Mesenchymal stem cell (in vitro differentiated cells and primary cell): Measurements from ENCODE around the gene ACTR8.

Experiments used
- DNase-seq: peaks from one replicate; pipeline ENCODE4 v3.0.0-alpha.2; 2013
- H2AFZ ChIP-seq: one replicate; pipeline ENCODE4 v1.6.1; 2013; ENCODE audit warnings: low read depth, mild to moderate bottlenecking, control low read depth, inconsistent platforms, low read length, moderate library complexity
- H2AK5ac ChIP-seq: 2 replicates; pipeline ENCODE4 v1.6.1; 2013; ENCODE audit warnings: low read length, moderate library complexity, mild to moderate bottlenecking, inconsistent platforms; ENCODE audit not compliant: severe bottlenecking
- H2BK120ac ChIP-seq: one replicate; pipeline ENCODE4 v1.6.1; 2013; ENCODE audit warnings: low read depth, mild to moderate bottlenecking, inconsistent platforms, low read length, moderate library complexity
- H2BK12ac ChIP-seq, 2 experiments: one replicate each; pipeline ENCODE4 v1.6.1; 2013; ENCODE audit warnings: inconsistent platforms in 2 of 2, low read length in 2 of 2, mild to moderate bottlenecking in 2 of 2, moderate library complexity in 2 of 2, control low read depth in 1 of 2
- H2BK15ac ChIP-seq: one replicate; pipeline ENCODE4 v1.6.1; 2013; ENCODE audit warnings: mild to moderate bottlenecking, low read depth, inconsistent platforms; ENCODE audit not compliant: poor library complexity, severe bottlenecking
- H2BK5ac ChIP-seq: 2 replicates; pipeline ENCODE4 v1.6.1; 2013; ENCODE audit warnings: low read depth, mild to moderate bottlenecking, low read length, control low read depth, inconsistent platforms; ENCODE audit not compliant: poor library complexity, severe bottlenecking
- H3K14ac ChIP-seq, 2 experiments: one replicate each; pipeline ENCODE4 v1.6.1; 2013; ENCODE audit warnings: inconsistent platforms in 2 of 2, low read length in 2 of 2, control low read depth in 1 of 2, mild to moderate bottlenecking in 1 of 2, moderate library complexity in 1 of 2
- H3K18ac ChIP-seq, 2 experiments: one replicate each; pipeline ENCODE4 v1.6.1; 2013; ENCODE audit warnings: inconsistent platforms in 2 of 2, low read length in 2 of 2, control low read depth in 1 of 2, low read depth in 1 of 2, mild to moderate bottlenecking in 1 of 2
- H3K23ac ChIP-seq, 2 experiments: one replicate each; pipeline ENCODE4 v1.6.1; 2013; ENCODE audit warnings: inconsistent platforms in 2 of 2, low read length in 2 of 2, mild to moderate bottlenecking in 2 of 2, moderate library complexity in 2 of 2, control low read depth in 1 of 2
- H3K27ac ChIP-seq: 2 replicates; pipeline ENCODE4 v1.5.1; 2013; ENCODE audit warnings: mild to moderate bottlenecking, moderate library complexity, low read length, control low read depth, inconsistent platforms; ENCODE audit not compliant: poor library complexity, severe bottlenecking
- H3K27me3 ChIP-seq, 2 experiments: 2 replicates each; pipeline versions ENCODE4 v1.6.1 to v1.7.0; 2013; ENCODE audit warnings: low read length in 2 of 2, mild to moderate bottlenecking in 2 of 2, moderate library complexity in 2 of 2, control low read depth in 1 of 2, inconsistent platforms in 1 of 2; ENCODE audit not compliant: control insufficient read depth in 1 of 2, insufficient read depth in 1 of 2
- H3K36me3 ChIP-seq, 2 experiments: 2 replicates each; pipeline versions ENCODE4 v1.6.1 to v1.7.0; 2013; ENCODE audit warnings: low read length in 2 of 2, control low read depth in 1 of 2, inconsistent platforms in 1 of 2, low read depth in 1 of 2, mild to moderate bottlenecking in 1 of 2; ENCODE audit not compliant: insufficient read depth in 2 of 2, control insufficient read depth in 1 of 2
- H3K4ac ChIP-seq, 2 experiments: one replicate each; pipeline ENCODE4 v1.6.1; 2013; ENCODE audit warnings: inconsistent platforms in 2 of 2, low read length in 2 of 2, mild to moderate bottlenecking in 2 of 2, moderate library complexity in 2 of 2, control low read depth in 1 of 2, low read depth in 1 of 2
- H3K4me1 ChIP-seq: 2 replicates; pipeline ENCODE4 v1.6.1; 2013; ENCODE audit warnings: low read depth, low read length, control low read depth; ENCODE audit not compliant: control insufficient read depth, insufficient read depth
- H3K4me2 ChIP-seq: 2 replicates; pipeline ENCODE4 v1.6.1; 2013; ENCODE audit warnings: low read length, mild to moderate bottlenecking, inconsistent platforms; ENCODE audit not compliant: poor library complexity, severe bottlenecking
- H3K4me3 ChIP-seq, 2 experiments: 2 replicates each; pipeline versions ENCODE4 v1.5.1 to v1.7.0; 2013; ENCODE audit warnings: low read length in 2 of 2, mild to moderate bottlenecking in 2 of 2, control low read depth in 1 of 2, low read depth in 1 of 2; ENCODE audit not compliant: insufficient read depth in 1 of 2
- H3K79me1 ChIP-seq: replicated peaks from 2 replicates; pipeline ENCODE4 v1.6.1; 2013; ENCODE audit warnings: mild to moderate bottlenecking, control low read depth, low read length, inconsistent platforms; ENCODE audit not compliant: poor library complexity, severe bottlenecking
- H3K9ac ChIP-seq: 2 replicates; pipeline ENCODE4 v1.7.0; 2013; ENCODE audit warnings: mild to moderate bottlenecking, low read length, moderate library complexity
- H3K9me3 ChIP-seq: 2 replicates; pipeline ENCODE4 v1.7.0; 2013; ENCODE audit warnings: mild to moderate bottlenecking, low read length; ENCODE audit not compliant: control insufficient read depth
- H4K8ac ChIP-seq: one replicate; pipeline ENCODE4 v1.6.1; 2013; ENCODE audit warnings: inconsistent platforms, mild to moderate bottlenecking, low read length, moderate library complexity
- H4K91ac ChIP-seq: one replicate; pipeline ENCODE4 v1.6.1; 2013; ENCODE audit warnings: mild to moderate bottlenecking, low read length, inconsistent platforms
- WGBS: methylation state at CpG from one replicate; pipeline ENCODE4 v1.1.7; 2013; ENCODE audit warnings: mixed read lengths; 5-methylcytosine and 5-hydroxymethylcytosine counted together

Gene ACTR8

DNA sequence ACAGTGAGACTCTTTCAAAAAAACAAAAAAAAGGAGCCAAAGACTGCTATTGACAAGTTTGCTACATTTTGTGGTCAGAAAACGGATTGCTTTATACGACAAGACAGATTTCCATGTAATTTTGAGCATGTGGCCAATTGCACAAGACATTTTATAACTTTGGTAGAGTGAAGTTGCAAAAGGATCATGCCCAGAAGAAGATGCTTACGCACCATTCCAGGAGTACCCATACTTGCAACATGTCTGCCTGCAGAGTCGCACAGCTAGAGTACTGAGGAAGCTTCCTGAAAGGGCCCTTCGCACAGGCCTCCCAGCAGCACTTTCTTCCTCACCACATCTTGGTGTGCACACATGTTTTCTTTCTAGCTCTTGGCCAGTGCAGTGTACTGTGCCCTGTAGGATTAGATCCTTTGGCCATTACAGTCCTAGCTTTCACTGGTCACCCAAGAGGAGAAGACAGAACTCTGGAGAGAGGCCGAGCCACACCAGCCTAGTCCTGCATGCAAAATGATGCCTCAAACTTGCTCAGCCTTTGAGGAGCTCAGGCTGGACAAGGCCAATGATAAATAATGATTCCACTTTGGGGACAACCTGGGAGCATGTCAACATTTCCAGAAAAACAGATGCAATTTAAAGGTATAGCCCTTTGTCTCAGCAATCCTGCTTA, 47.4 kb downstream of the ACTR8 start:
- Histone ChIP-seq H2BK5ac (no peak overlapping the region), H3K14ac (no peak overlapping the region), H3K79me1 (no peaks in the 10 kb centered on the region), H2BK15ac (no peak overlapping the region), H2BK12ac (no peak overlapping the region), H3K9me3 (no peaks in the 10 kb centered on the region), H4K91ac (no peak overlapping the region), H3K4me1 (no peaks in the 10 kb centered on the region), H3K9ac (no peak overlapping the region), H3K4me3 (no peak overlapping the region), H3K23ac (no peak overlapping the region), H2AK5ac (no peak overlapping the region), H3K4me2 (no peak overlapping the region), H3K27me3 (no peaks in the 10 kb centered on the region), H3K27ac (no peak overlapping the region), H3K18ac (no peak overlapping the region), H3K4ac (no peak overlapping the region), H4K8ac (no peak overlapping the region), H2BK120ac (no peak overlapping the region), H2AFZ (no peak overlapping the region), H3K36me3 (no peaks in the 10 kb centered on the region)
- 94% methylated on average over 6 of the region's 6 CpGs for WGBS
- DNase-seq = no peak

- H2AFZ ChIP-seq = no peak overlapping the region
- no peak overlapping the region for H4K8ac ChIP-seq
- H3K79me1 ChIP-seq = no peaks in the 10 kb centered on the region
- H3K27ac ChIP-seq = no peak overlapping the region
- no peaks in the 10 kb centered on the region for H3K27me3 ChIP-seq
- H3K14ac ChIP-seq = no peak overlapping the region
- no peak overlapping the region for H4K91ac ChIP-seq
- no peak overlapping the region for H2BK5ac ChIP-seq
- WGBS = 84% methylated on average over 5 of the region's 5 CpGs
- no peak for DNase-seq
- H2BK12ac ChIP-seq = no peak overlapping the region
- H2BK120ac ChIP-seq = no peak overlapping the region
- no peak overlapping the region for H3K4me3 ChIP-seq
- no peaks in the 10 kb centered on the region for H3K9me3 ChIP-seq
- no peak overlapping the region for H3K9ac ChIP-seq
- H2BK15ac ChIP-seq = no peak overlapping the region
- no peaks in the 10 kb centered on the region for H3K4me1 ChIP-seq
- H3K36me3 ChIP-seq = no peaks in the 10 kb centered on the region
- H3K23ac ChIP-seq = no peak overlapping the region
- no peak overlapping the region for H3K18ac ChIP-seq
- H3K4ac ChIP-seq = no peak overlapping the region
- no peak overlapping the region for H3K4me2 ChIP-seq
- H2AK5ac ChIP-seq = no peak overlapping the region
Measured at GRCh38 chr3:53833700-53834099, 48.3 kb downstream of the ACTR8 start.

- no peaks in the 10 kb centered on the region for H3K4me1 ChIP-seq
- no peaks in the 10 kb centered on the region for H3K9me3 ChIP-seq
- H2BK120ac ChIP-seq = no peak overlapping the region
- no peaks in the 10 kb centered on the region for H3K27me3 ChIP-seq
- H3K27ac ChIP-seq = no peak overlapping the region
- no peak overlapping the region for H3K4me2 ChIP-seq
- H3K9ac ChIP-seq = no peak overlapping the region
- H3K36me3 ChIP-seq = no peaks in the 10 kb centered on the region
- H3K4ac ChIP-seq = no peak overlapping the region
- H3K23ac ChIP-seq = no peak overlapping the region
- H4K91ac ChIP-seq = no peak overlapping the region
- no peak overlapping the region for H3K14ac ChIP-seq
- H3K79me1 ChIP-seq = no peaks in the 10 kb centered on the region
- H2AFZ ChIP-seq = no peak overlapping the region
- no peak overlapping the region for H3K4me3 ChIP-seq
- no peak overlapping the region for H2BK15ac ChIP-seq
- 72% methylated on average over 9 of the region's 9 CpGs for WGBS
- no peak overlapping the region for H2BK5ac ChIP-seq
- H4K8ac ChIP-seq = no peak overlapping the region
- no peak overlapping the region for H2BK12ac ChIP-seq
- no peak for DNase-seq
- no peak overlapping the region for H2AK5ac ChIP-seq
- H3K18ac ChIP-seq = no peak overlapping the region
Measured at GRCh38 chr3:53833053-53833645, 48.8 kb downstream of the ACTR8 start.

DNA sequence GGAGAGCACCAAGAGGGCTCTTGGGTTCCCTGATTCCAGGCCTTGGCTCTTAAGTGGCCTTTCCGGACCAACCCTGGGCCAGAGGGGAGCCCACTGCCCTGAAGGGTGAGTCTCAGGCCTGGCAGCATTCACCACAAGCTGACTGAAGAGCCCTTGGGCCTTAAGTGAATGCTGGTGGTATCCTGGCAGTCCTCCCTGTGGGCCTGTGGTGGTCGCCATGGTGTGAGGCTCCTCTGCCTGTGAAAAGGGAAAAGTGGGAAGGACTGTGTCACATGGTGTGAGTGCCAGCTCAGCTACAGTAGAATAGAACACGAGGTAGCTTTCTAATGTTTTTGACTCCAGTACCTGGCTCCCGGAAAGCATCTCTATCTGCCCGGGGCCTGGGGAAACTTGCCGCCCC, 51.0 kb downstream of the ACTR8 start:
- H3K4me3 ChIP-seq = no peak overlapping the region
- no peak overlapping the region for H4K8ac ChIP-seq
- no peaks in the 10 kb centered on the region for H3K79me1 ChIP-seq
- DNase-seq = no peak
- 81% methylated on average over 6 of the region's 6 CpGs for WGBS
- H3K27me3 ChIP-seq = no peaks in the 10 kb centered on the region
- no peak overlapping the region for H3K23ac ChIP-seq
- H2BK12ac ChIP-seq = no peak overlapping the region
- no peaks in the 10 kb centered on the region for H3K36me3 ChIP-seq
- H2BK120ac ChIP-seq = no peak overlapping the region
- no peaks in the 10 kb centered on the region for H3K4me1 ChIP-seq
- no peak overlapping the region for H3K27ac ChIP-seq
- no peak overlapping the region for H2BK15ac ChIP-seq
- no peak overlapping the region for H2AK5ac ChIP-seq
- H2BK5ac ChIP-seq = no peak overlapping the region
- no peak overlapping the region for H3K18ac ChIP-seq
- H3K4me2 ChIP-seq = no peak overlapping the region
- H3K14ac ChIP-seq = no peak overlapping the region
- H3K9ac ChIP-seq = no peak overlapping the region
- no peak overlapping the region for H4K91ac ChIP-seq
- peak overlapping the region; percentile 14 for H2AFZ ChIP-seq
- H3K9me3 ChIP-seq = no peaks in the 10 kb centered on the region
- H3K4ac ChIP-seq = no peak overlapping the region
